Ammon's horn (tissue), 1 donor: Measurements from ENCODE around the gene IGSF9.

Experiments
- DNase-seq: peaks from one replicate; pipeline ENCODE4 v3.0.0-alpha.2; 2016; ENCODE audit warnings: low spot score

IGSF9 gene

GRCh38 chr1:159898527-159898926, 46.9 kb downstream of the IGSF9 start:
- no peak for DNase-seq

GRCh38 chr1:159897962-159898361, 47.5 kb downstream of the IGSF9 start:
- DNase-seq: peak; percentile 25

GRCh38 chr1:159896546-159896930, 48.9 kb downstream of the IGSF9 start:
- DNase-seq: no peak

GRCh38 chr1:159895836-159896545, 49.4 kb downstream of the IGSF9 start:
- DNase-seq: peak; percentile 65

- DNase-seq: no peak
Measured at GRCh38 chr1:159895286-159895685, 50.1 kb downstream of the IGSF9 start.

GRCh38 chr1:159892944-159893343, 52.5 kb downstream of the IGSF9 start:
- DNase-seq: no peak

GRCh38 chr1:159891275-159892157, 53.9 kb downstream of the IGSF9 start:
- peak; percentile 94 for DNase-seq

GRCh38 chr1:159890390-159890789, 55.0 kb downstream of the IGSF9 start:
- DNase-seq: no peak

GRCh38 chr1:159889821-159890252, 55.6 kb downstream of the IGSF9 start:
- DNase-seq: peak; percentile 60

- DNase-seq: no peak
Measured at GRCh38 chr1:159889202-159889601, 56.2 kb downstream of the IGSF9 start.

GRCh38 chr1:159884296-159884695, 61.1 kb downstream of the IGSF9 start:
- DNase-seq: no peak

GRCh38 chr1:159883134-159883533, 62.3 kb downstream of the IGSF9 start:
- DNase-seq: no peak

GRCh38 chr1:159882527-159882862, 62.9 kb downstream of the IGSF9 start:
- no peak for DNase-seq

GRCh38 chr1:159881622-159882526, 63.5 kb downstream of the IGSF9 start:
- no peak for DNase-seq

- DNase-seq: no peak
Measured at GRCh38 chr1:159880430-159880829, 65.0 kb downstream of the IGSF9 start.

GRCh38 chr1:159879977-159880376, 65.4 kb downstream of the IGSF9 start:
- no peak for DNase-seq

- no peak for DNase-seq
Measured at GRCh38 chr1:159879136-159879535, 66.3 kb downstream of the IGSF9 start.

- DNase-seq: no peak
Measured at GRCh38 chr1:159877695-159878444, 67.5 kb downstream of the IGSF9 start.
